Measurements from ENCODE around the gene DGKA. TPM values are rescaled to one million over a fixed set of nuclear protein-coding genes. Genes with fewer than 3 reads are reported as not detected.
A peak's percentile ranks its signal among the peaks of the same experiment; 100 is the strongest.

The DGKA gene
- polyA plus RNA-seq, 3 donors = 17.7 to 26.1 (median 17.7) TPM

DNA sequence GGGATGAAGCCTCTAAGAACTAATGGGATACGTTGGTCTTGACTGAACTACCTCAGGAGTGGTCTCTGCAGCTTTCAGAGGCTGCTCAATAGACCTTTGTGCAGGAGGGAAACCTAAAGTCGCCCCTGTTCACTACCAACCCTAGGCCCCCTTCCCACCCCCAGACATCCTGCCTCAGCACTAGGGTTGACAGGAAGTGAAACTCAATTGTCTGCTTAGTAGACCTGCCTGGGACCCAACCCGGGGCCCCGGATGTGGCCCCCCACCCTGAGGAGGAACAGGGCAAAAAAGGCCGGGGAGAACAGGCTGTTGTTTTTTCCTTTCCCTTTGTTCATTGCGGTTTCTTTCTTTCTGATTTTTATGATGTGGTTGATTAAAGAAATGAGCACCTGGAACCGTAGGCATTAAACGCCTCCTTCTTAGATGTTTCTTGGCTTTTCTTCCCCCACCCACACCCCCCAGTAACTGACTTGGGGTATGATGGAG lies 1.6 kb upstream of the DGKA start:
- no peak for DNase-seq

DNA sequence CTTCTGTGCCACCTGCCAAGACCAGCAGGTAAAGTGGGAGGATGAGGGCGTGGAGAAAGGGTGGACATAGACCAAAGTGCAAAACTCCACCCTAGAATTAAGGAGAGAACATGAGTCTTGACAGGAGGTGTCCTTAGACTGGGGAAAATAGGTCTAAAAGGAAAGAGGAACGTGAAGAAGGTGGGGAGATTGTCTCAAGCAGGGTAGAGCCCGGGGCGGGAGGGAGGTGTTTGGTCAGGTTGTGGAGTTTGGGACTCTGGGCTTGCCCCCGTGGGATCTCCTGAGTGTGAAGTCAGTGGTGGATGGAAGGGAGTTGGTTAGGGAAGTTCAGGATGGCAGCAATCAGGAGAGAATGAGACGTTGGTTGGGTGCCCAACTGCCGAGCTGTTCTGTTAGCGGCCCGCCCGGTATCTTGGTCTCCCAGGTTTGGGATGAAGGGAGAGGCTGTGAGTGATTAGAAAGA lies 386 bp downstream of the DGKA start:
- no peak for DNase-seq

DNA sequence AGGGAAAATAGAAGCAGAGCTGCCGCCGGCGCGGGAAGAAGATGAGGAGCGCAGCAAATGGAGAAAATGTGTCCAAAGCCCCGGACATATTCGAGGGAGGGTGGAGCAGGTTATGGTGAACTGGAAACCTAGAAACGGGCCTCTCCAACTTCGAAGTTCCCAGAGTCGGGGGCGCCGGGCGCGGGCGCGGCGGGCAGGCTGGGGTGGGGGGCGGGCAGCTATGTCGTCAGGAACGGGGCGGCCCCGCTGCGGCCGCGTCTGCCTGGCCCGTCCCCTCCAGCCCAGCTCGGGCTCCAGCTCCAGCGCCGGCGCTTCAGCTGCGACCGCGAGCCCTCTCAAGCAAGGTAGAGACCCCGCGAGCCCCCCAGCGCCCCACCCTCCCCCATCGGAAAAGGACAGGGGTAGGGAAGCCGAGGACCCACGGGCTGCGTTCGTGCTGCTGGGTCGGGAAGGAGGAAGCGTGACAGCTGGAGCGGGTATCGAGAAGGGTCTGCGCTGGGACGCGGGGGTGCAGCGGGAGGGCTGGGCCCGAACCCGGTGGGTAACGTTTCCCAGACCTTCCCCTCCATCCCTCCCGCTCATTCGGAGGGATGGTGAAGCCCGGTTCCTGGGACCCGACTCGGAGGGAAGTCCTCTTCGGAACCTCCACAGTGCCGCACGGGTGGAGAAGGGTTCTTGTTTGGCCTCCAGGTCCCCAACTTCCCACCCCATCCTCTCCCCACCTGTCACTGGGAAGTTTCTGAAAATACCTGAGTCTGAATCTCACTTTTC lies 1.0 kb downstream of the DGKA start:
- DNase-seq = no peak

- no peak for DNase-seq
These were observed 1.6 kb downstream of the DGKA start for GRCh38 chr12:55932551-55932910.

DNA sequence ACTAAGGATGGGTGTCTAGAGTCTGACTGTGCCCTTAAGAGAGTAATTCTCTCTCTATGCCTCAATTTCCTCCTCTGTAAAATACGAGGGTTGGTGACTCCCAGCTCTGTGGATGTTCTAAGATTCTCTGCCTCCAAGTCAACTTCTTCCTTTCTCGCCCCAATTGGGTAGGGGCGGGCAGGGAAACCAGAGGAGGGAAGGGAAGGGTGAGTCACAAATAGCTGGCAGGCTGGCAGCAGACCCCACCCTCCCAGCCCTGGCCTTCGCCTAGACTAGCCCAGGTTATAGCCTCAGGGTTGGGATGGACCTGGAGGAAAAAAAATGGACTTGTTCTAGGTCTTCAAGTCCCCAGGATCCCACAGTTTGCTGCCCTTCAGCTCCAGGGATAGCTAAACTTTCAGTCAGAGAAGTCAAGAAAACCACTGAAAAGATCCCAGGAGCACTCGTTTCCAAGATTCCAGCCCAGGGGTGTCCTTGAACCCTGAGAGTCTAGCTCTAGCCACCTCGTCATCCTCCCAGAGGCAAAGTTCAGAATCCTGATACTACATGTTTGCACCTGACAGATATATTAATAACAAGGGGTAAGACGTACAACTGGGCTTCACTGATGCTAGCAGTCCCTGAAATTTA lies 2.3 kb downstream of the DGKA start:
- DNase-seq = no peak

- DNase-seq = no peak
These were observed 3.1 kb downstream of the DGKA start for GRCh38 chr12:55933799-55934742.

GRCh38 chr12:55934773-55935172 lies 3.8 kb downstream of the DGKA start:
- no peak for DNase-seq

DNA sequence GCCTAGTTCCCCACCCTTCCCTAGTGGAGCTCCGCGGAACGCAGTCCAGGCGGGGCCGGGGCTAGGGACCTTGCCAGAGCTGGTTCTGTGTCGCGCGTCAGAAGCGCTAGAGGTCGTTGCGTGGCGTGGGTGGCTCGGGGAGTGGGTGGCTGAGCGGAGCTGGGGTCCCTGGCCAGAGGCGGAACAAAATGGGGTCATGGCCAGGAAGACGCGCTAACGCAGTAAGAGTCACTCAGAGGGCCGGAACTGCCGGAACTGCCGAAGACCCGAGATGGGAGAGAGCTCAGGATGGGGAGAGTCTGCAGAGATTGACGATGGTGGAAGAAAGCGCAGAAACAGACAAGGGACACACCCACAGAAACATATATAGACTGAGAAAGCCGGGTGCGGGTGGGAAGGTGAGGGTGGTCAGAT lies 4.8 kb downstream of the DGKA start:
- no peak for DNase-seq

- DNase-seq = no peak
These were observed 7.0 kb downstream of the DGKA start for GRCh38 chr12:55937981-55938380.

GRCh38 chr12:55938826-55939501 lies 8.0 kb downstream of the DGKA start:
- no peak for DNase-seq

GRCh38 chr12:55940065-55940732 lies 9.2 kb downstream of the DGKA start:
- peak; percentile 83 for DNase-seq

GRCh38 chr12:55942055-55942454 lies 11.1 kb downstream of the DGKA start:
- no peak for DNase-seq

GRCh38 chr12:55942577-55943136 lies 11.7 kb downstream of the DGKA start:
- DNase-seq = no peak

DNA sequence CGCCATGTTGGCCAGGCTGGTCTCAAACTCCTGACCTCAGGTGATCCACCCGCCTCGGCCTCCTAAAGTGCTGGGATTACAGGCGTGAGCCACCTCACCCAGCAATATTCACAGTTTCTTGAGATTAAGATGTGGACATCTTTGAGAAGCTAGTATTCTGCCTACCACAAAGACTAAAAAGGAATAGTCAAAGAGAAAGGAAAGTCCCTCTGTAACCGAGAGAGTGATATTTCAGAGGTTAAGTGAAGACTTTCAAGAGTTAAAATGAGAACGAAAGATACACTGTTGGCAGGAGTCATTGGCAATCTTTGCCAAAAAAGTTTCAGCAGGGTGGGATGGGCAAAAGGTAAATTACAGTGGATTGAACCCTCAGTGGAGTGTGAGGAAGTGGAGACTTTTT lies 15.6 kb downstream of the DGKA start:
- no peak for DNase-seq

- DNase-seq = no peak
These were observed 24.4 kb downstream of the DGKA start for GRCh38 chr12:55955344-55955743.

GRCh38 chr12:55955800-55956508 lies 25.0 kb downstream of the DGKA start:
- DNase-seq = no peak

DNA sequence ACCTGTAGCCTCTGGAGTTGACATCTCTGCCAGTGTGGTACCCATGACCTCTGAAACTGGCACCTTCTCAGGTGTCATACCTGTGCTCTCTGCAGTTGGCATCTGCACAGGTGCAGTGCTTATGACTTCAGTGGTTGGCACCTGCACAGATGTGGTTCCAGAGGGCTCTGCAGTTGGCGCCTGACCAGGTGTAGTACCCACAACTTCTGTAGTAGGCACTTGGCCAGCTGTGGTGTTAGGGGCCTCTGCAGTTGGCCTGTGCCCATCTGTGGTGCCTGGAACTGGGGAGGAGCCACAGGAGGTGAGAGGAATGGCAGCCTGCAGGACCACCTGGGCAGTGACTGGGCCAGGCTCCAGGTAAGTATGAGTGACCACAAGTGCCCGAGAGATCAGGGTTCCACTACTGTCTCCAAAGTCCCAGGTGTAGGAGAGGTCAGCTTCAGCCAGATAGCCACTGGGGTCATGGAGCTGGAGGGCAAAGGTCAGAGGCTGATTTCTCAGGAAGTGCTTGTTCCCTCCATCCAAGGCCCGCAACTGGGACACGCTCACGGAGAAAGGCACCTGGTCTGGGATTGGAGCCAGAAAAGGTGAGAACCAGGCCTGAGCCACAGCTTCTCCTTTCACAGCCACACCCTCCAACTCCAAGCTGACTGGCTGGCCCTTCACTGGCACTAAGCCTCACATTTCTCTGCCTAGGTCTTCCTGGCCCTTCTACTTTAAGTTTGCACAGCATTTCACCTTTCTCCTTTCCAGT lies 26.3 kb downstream of the DGKA start:
- DNase-seq = no peak

- DNase-seq = no peak
These were observed 32.8 kb downstream of the DGKA start for GRCh38 chr12:55963760-55964159.

DNA sequence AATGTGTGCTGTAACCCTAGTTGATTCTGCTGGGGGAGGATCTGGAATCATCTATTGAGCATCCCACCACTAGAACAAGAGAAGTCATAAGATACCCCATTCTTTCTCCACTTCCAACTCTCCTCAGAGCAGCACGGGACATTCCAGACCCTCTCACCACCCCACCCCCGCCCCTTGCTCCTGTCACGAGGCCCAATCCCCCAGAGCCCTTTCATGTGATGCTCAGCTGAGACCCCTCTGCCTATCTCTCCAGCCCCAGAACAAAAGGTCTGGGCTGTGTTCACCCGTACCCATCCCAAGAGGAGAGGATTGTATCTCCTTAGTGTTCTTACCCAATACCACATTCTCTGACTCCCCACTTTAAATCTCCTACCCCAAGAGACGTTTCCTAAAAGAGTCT lies 34.3 kb downstream of the DGKA start:
- no peak for DNase-seq

Data from renal pelvis (tissue), 4 donors.